GF-D8 (cell line): ENCODE data around the gene IFT20.
"Not testable (repeated sequence)": the region's sequence is repeated elsewhere in the genome, so short reads cannot be mapped to it uniquely, and the experiment has no call there.

Experiments
- DNase-seq: peaks from one replicate; lab custom pipeline; 2025; lab: John Stamatoyannopoulos, UW

The IFT20 gene

DNA sequence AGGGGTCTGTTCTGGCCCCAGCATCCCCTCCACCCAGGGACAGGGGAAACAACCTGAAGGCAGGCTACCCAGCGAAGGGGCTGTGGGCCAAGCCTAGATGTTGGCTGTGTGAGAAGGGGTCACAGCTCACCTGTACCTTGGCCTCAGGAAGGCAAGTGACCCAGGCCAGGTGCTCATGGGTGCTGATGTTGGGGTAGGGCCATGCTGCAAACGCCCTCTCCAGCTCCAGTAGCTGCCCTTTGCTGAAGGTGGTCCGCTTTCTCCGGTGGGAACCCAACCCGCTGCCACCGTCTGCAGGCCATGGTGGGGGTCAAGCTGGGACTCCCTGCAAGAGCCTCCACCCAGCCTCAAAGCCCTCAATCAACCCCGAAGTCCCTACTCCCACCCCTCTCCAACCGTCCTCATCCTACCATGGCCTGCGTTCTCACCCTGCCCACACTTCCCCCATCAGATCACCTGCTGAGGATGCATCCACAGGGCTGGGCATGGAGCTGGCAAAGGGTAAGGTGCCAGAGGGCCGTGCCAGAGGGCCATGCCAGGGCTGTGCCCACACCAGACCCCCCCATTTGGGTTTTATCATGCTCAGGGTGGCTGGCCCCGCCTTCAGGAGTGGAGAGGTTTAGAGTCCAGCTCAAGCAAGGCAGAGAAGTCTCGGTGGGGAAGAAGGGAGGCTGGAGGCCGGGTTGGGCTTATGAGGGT lies 29.5 kb upstream of the IFT20 start, which contains the start of gene SEBOX:
TSS of gene SEBOX (minus strand) at position 535 of the 699 bp plus-strand sequence. CDS start at position 487, 48 bp downstream.
- DNase-seq, result no peak

DNA sequence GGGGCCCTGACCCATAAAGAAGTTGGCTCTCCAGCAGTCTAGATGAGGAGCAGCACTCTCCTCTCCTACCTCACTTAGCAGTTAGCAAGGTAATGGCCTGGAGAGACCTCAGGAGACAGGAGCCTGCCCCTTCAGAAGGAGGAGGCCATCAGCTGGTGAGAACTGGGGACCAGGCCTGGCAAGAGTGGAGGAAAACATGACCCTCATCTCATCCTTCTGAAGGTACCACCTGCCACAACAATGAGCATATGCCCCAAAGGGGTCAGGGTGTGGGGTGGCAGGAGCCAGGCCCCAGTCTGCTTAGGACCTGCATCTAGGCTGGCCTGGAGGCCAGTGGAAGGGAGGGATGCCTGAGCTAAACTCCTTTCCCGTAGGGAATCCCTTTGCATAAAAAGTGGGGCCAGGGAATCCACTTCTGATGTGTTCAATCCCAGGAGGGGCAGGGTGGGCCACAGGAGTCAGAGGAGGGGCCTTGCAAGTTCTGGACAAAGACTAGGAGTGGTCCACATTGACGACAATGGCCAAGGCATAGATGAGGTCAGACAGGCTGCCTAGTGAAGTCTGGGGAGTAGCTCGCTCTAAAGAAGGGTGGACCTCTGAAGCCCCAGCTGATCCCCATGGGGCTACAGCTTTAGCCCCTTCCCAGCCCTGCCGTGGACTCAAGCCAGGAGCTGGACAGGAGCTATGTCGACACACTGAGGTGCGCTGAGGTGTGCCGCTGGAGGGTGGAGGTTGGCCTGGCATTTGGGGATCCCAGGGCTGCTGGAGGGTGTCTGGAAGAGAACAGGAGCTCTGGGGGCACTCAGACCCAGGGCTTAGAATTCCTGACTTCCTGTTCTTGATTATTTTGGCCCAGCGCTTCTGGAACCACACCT lies 28.7 kb upstream of the IFT20 start:
- DNase-seq, result no peak

DNA sequence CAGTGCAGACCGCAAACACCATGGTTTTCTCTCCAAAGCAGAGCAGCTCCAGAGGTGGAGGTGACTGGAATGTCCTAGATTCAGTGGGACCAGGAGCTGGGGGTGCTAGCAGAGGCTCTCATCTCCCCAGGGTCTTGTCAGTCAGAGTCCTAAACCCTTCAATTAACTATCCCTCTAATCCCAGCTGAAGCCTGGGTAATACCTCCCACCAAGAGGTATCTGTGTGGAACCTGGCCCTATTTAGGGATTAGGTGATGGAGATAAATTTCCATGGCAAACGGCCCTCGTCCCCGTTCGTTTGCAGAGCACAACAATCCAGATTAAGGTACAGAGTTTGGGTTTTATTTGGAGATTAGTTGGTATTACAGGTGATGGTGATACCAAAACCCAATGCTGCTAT lies 27.9 kb upstream of the IFT20 start:
- no peak for DNase-seq

DNA sequence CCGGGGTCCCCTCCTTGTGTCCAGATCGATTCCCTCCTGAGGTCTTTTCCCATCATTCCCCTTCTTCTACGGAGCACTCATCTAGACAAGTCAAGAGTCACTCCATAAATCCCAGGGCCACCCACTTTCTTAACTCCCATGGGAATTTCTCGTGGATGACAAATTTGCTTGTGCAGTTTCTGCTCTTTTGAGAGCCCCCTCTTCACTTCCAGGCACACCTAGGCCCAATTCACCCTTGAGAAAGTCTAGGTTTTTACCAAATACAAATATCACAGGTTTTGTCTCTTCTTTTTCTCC lies 22.6 kb upstream of the IFT20 start:
- DNase-seq, result no peak

DNA sequence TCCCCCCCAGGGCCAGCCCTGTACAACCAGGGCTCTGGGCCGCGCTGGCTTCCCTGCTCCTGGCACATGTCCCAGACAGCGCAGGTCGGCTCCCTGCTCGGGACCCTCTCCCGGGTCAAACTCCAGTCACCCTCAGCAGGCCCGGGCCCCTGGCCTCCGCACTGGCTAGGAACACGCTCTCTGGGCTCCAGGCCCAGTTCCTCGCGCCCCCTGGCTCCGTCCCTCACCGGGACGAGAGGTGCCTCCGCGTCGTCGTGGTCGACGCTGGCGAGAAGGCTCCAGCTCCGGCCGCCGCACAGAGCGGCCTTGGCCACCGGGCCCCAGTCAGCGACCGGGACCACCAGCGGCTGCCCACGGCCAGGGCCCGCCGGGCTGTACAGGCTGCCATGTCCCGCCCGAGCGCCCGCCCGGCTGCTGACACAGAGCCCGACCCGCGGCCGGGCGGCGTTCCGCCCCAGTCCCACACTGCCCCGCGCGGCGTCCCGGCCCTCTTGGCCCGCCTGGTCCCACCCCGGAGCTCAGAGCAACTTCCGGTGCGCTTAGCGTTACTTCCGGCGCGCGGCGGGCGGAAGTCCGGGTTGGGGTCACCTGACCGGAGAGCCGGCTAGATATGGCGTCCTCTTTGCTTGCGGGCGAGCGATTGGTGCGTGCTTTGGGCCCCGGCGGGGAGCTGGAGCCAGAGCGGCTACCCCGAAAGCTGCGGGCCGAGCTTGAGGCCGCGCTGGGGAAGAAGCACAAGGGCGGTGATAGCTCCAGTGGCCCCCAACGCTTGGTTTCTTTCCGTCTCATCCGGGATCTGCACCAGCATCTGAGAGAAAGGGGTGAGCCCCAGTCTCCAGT lies 22.0 kb upstream of the IFT20 start, which contains the start of gene POLDIP2:
TSS of gene POLDIP2 (minus strand) at position 467 of the 840 bp plus-strand sequence. CDS start at position 388, 79 bp downstream.
- peak; percentile 53 for DNase-seq

DNA sequence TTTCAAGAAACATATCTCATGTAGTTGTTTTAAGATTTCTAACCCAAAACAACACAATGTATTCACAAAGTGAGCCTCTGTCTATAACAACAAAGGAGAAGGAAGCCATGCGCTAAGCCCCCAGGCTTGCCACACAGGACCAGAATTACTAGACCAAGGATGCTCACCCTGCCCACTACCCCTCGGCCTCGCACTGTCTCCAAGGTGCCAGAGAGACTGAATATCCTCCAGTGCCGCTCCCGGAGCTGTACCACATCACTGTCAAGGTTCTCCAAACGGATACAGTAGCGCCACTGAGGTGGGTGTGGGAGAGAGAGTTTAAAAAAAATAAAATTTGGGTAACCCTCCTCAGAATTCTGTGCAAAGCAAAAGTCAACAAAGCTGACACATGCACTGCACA lies 15.0 kb upstream of the IFT20 start:
- DNase-seq, result no peak

DNA sequence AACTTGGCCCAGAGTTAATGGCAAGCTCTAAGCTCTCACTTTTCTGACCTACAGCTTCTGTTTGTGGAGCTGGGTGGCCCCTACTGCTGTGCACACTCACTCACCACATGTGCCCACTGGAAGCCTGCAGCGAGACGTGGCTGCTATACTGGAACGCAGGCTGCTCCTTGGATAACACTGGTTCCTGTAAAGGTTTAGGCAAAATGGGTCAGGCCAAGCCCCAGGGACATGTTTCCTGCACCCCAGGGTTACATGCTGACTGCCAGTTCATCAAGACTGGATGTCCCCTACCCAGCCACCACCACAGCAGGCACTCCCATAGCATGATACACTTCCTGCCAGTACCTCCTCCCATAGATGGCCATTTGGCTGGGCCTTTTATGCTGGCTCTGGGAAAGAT lies 13.7 kb upstream of the IFT20 start:
- DNase-seq, result no peak

DNA sequence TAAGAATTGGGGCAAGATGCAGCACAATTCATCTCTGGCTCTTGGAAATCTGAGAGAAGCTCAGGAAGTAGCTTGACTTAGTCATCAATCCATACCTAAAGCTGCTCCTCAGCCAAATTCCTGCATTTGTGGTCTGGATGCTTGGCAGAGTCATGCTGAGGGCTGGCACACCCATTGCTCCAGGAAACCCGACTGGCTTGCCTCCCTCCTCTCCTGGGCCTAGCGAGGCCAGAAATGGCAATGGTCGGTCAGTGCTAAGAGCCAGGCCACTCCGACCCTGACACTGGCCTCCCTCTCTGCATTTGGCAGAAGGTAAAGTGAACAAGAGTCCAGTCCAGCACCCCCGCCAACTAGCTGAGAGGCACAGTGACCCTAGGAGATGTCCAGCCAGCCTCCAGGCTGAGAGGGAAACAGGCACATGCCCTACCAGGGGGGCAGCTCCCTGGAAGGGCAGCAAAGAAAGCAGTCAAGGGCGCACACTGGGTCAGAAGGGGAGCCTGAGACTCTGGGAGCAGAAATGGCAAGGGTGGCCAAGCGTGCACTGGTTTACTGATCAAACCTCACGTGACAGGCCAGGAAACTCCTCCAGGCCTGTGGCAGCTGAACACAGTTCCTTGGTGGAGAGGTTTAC lies 12.1 kb upstream of the IFT20 start:
- no peak for DNase-seq

DNA sequence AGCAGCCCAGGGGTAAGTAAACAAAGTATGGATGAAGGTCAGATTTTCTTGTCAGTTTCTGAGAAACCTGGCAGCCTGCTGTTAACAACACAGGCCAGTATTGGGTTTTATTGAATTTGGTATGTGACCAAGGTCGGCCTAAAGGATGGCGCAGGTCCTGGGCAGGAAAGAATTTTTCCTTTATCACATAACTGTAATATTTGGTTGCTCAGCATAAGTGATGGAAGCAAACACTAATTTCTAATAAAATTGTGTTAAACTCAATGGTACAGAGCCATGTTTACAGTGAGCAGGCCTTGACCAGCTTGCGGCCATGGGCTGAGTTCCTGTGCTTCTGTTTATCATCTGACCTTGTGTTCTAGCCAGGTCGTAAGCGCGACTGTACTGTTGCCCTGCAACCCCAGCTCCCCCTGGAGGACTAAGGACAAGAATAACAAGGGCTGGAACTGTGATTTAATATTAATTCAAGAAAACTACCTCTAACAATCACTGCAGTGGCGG lies 11.5 kb upstream of the IFT20 start:
- no peak for DNase-seq

DNA sequence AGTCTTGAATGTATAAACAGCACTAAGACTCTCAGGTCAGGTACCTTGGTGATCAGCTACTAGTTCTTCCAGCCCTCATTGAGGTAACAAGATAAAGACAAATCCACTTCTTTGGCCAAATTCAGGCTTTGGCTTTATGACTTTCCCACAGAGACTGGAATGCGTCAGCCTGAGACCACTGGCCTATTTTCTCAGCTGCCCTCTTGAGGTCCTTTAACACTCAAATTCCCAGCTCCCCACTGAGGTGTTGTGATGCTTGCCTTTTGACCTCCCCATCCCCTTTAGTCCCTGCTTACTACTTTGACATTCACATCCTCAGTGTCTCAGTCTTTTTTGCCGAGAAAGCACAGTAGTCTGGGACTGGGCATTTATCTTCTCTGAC lies 10.9 kb upstream of the IFT20 start:
- no peak for DNase-seq

DNA sequence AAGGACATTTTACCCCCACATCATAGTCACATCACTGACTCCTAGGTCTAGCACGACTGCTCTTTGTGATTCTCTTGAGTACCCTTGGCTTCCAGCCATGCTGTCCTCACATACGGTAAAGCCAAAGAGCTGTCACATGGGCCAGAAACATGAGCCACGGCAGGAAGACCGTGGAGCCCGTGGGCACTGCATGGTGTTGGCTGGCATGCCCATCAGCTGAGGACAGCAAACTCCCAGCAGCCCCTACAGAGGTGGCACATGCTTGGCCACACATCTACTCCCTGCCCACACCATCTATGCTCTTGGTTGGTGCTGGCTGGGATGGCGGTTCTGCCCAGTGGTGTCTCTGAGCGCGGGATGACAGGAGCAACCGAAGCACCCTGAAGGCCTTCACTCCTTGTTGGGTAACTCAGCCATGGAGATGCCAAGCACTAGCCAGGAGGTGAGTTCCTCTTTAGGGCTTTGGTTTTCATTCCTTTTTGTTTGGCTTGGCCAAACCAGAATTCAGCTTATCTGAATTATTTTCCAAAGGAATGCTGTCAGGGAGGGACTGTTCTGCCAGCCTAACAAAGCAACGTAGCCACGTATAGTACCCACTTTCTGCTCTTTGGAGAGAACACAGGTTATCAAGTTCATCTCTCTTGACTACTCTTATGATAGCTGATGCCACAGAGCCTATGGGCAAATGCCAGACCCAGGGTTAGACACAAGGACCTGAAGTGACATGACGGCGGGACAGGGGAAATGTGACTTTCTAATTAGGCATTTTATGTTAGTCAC lies 10.3 kb upstream of the IFT20 start:
- no peak for DNase-seq

DNA sequence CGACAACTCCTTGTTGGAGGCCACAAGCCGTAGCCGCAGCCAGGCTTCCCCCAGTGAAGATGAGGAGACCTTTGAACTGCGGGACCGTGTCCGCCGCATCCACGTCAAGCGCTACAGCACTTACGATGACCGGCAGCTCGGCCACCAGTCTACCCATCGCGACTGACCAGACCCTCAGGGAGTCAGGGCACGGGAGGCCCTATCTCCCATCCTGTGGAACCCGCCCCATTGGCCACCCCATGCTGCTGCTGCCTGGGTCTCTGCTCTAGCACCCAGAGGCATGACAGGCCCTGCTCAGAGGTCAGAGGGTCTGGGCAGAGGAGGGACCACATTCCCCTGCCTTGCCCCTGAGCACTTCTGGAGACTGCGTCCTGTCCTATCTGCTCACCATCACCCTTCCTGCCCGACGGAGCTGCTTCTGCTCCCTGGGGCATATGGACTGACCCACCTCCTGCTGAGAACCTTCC lies 9.2 kb upstream of the IFT20 start:
- DNase-seq, result no peak

DNA sequence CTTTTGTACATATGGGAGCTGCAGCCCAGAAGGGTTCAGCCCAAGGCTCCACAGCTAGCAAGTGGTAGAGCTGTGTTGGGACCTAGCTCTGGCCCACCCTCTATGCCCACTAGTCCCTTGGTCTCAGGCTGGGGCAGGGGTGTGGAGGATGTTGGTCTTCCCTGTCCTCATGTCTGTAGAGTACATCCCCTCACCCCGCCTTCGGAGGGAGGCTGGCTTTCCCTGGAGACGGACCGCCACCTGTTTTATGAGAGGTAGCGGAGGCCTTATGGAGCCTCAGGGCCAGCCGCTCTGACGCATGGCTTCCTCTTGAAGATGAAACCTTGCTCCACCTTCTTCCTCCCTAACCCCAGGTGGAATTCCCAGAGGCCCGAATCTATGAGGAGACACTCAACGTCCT lies 8.7 kb upstream of the IFT20 start:
- no peak for DNase-seq

DNA sequence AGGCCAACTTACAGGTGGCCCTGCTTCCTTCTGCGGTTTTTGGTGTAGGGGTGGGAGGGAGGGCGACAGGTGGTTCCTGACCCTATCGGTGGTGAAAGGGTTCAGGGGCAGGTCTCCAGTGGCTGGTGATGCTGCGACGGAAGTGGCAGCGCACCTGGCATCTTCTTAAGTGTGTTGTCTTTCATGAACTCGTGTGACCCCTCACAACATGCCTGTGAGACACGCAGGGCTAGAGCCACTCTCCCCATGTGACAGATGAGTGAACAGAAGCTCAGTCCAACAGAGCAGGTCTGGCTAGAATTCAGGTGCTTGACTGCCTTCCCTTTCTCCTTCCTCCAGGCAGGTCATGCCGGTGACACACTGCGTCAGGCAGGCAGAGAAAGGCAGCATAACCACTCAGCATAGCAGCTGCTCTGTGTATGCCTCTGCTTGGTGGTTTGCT lies 8.2 kb upstream of the IFT20 start:
- DNase-seq, result no peak

DNA sequence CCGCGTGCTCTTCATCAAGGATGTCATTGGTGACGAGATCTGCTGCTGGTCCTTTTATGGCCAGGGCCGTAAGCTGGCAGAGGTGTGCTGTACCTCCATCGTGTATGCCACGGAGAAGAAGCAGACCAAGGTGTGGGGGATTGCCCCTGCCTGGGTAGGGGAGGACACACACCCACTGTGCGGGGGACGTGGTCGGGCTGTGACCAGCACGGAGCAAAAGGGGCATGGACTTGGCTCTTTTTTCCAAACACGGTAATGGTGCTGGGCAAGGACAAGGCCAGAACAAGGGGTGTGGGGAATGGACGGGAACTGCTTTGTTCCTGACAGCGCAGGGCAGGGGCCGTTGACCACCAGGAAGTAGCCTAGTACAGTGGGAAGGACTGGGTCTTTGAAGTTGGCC lies 7.0 kb upstream of the IFT20 start:
- DNase-seq, result no peak

DNA sequence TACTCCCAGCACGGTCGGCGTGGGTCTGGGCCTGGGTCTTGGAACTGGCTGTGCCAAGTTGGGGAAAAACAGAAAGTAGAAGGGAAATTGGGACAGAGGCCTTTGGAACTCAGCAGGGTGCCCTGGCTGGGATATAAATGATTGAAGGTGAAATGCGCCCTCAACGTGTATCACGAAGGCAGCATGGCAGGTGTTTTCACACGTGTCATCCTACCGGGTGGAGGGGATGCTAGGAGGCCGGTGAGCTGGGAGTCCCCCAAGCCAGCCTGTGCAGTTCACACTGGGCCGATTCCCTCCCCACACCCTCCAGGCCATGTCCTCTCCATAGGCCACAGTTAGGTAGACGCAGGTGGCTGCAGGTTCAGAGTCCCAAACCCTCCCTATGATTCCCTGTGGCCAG lies 6.2 kb upstream of the IFT20 start:
- no peak for DNase-seq

DNA sequence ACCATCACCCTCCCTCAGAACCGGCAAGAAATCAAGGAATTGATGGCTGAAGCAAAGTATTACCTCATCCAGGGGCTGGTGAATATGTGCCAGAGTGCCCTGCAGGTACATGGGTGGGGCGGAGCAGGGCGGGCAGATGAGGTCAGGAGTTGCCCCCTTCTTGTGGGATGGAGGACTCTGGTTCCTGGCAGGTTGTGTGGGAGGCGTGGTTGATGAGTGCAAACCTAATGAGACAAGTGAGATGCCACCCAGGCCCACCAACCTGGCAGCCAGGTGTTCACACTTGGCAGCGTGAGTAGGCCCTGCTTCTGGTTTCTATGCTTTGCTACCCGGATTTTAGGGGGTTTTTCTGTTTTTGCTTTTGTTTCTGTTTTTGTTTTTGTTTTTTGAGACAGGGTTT lies 5.1 kb upstream of the IFT20 start:
- no peak for DNase-seq

DNA sequence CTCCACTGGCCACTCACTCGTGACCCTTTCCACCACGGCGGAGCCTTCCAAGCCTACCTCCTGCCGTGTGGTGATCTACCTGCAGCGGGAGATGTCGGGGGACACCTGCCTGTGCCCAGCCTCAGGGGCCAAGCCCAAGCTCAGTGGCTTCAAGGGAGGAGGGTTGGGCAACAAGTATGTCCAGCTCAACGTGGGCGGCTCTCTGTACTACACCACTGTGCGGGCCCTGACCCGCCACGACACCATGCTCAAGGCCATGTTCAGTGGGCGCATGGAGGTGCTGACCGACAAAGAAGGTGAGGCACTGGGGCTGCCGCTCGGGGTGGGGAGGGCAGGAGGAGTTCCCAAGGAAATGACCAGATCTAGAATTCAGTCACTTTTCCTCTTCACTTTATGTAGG lies 4.2 kb upstream of the IFT20 start:
- DNase-seq, result no peak

DNA sequence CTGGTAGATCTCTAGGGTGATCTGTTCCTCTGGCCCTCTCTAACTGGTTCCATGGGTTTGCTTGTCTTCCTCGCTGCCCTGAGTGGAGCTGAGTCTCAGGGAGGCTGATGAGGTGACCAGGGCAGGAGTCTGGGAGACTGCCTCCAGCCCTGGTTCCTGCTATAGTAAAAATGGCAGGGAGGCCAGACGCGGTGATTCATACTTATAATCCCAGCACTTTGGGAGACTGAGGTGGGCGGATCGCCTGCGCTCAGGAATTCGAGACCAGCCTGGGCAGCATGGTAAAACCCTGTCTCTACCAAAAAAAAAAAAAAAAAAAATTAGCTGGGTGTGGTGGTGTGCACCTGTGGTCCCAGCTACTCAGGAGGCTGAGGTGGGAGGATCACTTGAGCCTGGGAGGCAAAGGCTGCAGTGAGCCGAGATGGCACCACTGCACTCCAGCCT lies 3.5 kb upstream of the IFT20 start:
- not testable (repeated sequence) for DNase-seq

DNA sequence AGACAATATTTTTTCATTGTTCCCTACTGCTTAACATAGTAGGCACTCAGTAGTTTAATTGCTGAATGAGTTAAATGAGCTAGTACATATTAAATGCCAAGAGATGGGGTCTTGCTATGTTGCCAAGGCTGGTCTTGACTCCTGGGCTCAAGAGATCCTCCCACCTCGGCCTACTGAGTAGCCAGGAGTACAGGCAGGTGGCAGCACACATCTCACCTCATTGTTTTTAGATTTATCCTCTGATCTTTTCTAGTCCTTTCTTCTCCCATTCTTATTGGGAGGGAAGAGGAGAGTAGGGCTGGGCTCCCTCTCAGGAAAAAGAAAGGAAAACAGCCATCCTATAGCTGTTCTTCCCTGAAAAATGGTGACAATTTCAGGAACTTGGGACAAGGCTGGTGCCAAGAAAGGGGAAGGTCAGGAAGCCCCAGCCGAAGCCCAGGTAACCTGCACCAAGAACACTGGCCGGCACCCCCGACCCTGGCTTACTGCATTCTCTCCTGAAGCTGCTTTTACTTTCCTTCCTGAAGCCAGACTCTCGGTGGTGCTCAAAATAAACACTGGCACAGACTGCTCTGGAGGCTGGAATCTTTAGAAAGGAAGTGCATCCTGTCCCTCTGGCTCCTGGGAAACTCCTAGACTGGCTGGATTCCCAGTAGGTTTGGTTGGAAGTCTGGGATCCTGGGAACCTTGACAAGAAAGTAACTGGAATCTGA lies 2.9 kb upstream of the IFT20 start:
- DNase-seq, result no peak
